ENCODE results near the gene ZNF366. TPM values are rescaled to one million over a fixed set of nuclear protein-coding genes. Genes with fewer than 3 reads are reported as not detected.

Gene ZNF366
- total and polyA plus RNA-seq, 2 of the 13 experiments (the other 11 are each of a cell fraction or from before 2014, with no cell fraction given) = not detected

DNA sequence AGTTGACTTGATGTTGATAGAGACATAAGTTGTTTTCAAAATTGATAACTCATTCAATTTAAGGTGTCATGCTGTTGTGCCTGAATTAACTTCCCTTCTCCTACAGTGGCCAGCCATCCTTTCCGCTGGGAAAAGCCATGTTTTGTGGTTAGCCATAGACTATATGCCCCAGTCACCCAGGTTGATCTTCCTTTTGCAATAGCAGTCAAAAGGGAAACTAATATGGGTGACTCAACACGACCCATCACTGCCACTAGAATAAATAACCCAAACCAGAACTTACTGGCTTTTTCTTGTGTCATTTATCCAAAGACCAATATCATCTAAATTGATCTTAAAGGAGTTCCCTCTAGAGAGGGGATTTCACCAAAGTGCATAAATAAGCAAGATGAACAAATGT lies 99.7 kb downstream of the ZNF366 start:
- ChIA-PET POLR2A (no interaction called here), CTCF (ENCODE audit: low intra/inter-chr PET ratio, low total read pairs) (no interaction called here)
- Histone ChIP-seq H3K27ac (ENCODE audit: extremely low read length, insufficient read depth, low read length) (no peak overlapping the region), H3K4me2 (ENCODE audit: low read depth, low read length) (no peak overlapping the region), H3K4me1 (ENCODE audit: insufficient read depth, low read length) (no peaks in the 10 kb centered on the region), H3K4me3 (replicated peaks in 1 of 3; ENCODE audit: insufficient read depth in 1 of 3, low read depth in 2 of 3, low read length in 3 of 3) (no peak overlapping the region), H3K36me3 (replicated peaks in 1 of 2; ENCODE audit: control insufficient read depth in 1 of 2, insufficient read depth in 2 of 2, low read length in 2 of 2) (no peaks in the 10 kb centered on the region), H4K20me1 (ENCODE audit: insufficient read depth, low read length) (no peaks in the 10 kb centered on the region), H3K79me2 (ENCODE audit: insufficient read depth, low read length) (no peaks in the 10 kb centered on the region), H3K27me3 (ENCODE audit: control insufficient read depth in 1 of 2, insufficient read depth in 2 of 2, low read length in 2 of 2) (peaks cover 0 to 3% of the 10 kb centered on the region in 2 experiments; a peak in 1 of 5 replicates), H2AFZ (ENCODE audit: low read length) (no peak overlapping the region), H3K9me3 (ENCODE audit: low read length) (no peaks in the 10 kb centered on the region), H3K9ac (ENCODE audit: insufficient read depth, low read depth, low read length) (no peak overlapping the region)
- no peak for FAIRE-seq
- WGBS (ENCODE audit: low lambda C conversion rate) = 27% methylated on average over 2 of the region's 2 CpGs
- ATAC-seq = no peak
- in situ Hi-C loops (cut with HindIII; ENCODE audit: extremely low pct_ligation_motif_present, low pct_unique_long_range_greater_than_20kb) = no loop called here
- no peak for TF ChIP-seq EP300 (IDR thresholded peaks at IDR 0.05; ENCODE audit: low read depth in 2 of 2, low read length in 2 of 2)
- TF ChIP-seq EP300 (CRISPR knock-in tag; IDR thresholded peaks at IDR 0.05; ENCODE audit: borderline replicate concordance) = no peak
- no peak for TF ChIP-seq ZNF274 (CRISPR knock-in tag; IDR thresholded peaks at IDR 0.05)
- TF ChIP-seq KAT8 (CRISPR knock-in tag; IDR thresholded peaks at IDR 0.05) = no peak
- TF ChIP-seq ZSCAN22 (CRISPR knock-in tag; IDR thresholded peaks at IDR 0.05) = no peak
- DNase-seq (ENCODE audit: low spot score) = no peak
- intact Hi-C loops (cut with micrococcal nuclease; ENCODE audit: unreplicated experiment) = no loop called here
- no TSS peak for BruUV-seq (replicated peaks)

DNA sequence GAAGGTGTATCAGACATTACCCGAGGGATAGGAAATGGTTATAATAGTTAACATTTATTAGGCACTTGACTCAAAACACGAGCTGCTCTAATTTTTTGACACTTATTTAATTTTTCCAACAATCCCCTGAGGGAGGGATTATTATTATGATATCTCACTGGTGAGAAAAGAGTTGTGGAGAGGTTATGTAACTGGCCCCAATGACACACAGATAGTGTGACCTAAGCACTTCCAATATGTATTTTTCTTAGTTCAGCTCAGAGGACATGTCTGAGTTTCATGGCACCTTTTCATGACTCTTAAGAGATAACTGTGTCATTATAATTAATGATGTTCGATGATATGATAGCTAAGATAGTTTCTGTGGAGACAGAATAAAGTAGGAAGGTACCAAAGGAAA lies 100.1 kb downstream of the ZNF366 start:
- peaks cover 0 to 3% of the 10 kb centered on the region in 2 experiments; a peak in 1 of 5 replicates for H3K27me3 ChIP-seq (ENCODE audit: control insufficient read depth in 1 of 2, insufficient read depth in 2 of 2, low read length in 2 of 2)
- DNase-seq (ENCODE audit: low spot score) (no peak), FAIRE-seq (no peak), ATAC-seq (no peak)
- in situ Hi-C loops (cut with HindIII; ENCODE audit: extremely low pct_ligation_motif_present, low pct_unique_long_range_greater_than_20kb) (no loop called here), intact Hi-C loops (cut with micrococcal nuclease; ENCODE audit: unreplicated experiment) (no loop called here)
- ChIA-PET CTCF (ENCODE audit: low intra/inter-chr PET ratio, low total read pairs) (no interaction called here), POLR2A (no interaction called here)
- no peak overlapping the region for H3K4me2 ChIP-seq (ENCODE audit: low read depth, low read length)
- H3K9me3 ChIP-seq (ENCODE audit: low read length) = peaks cover 3% of the 10 kb centered on the region
- BruUV-seq (replicated peaks) = no TSS peak
- no peaks in the 10 kb centered on the region for H3K36me3 ChIP-seq (replicated peaks in 1 of 2; ENCODE audit: control insufficient read depth in 1 of 2, insufficient read depth in 2 of 2, low read length in 2 of 2)
- no peak overlapping the region for H3K9ac ChIP-seq (ENCODE audit: insufficient read depth, low read depth, low read length)
- H3K27ac ChIP-seq (ENCODE audit: extremely low read length, insufficient read depth, low read length) = no peak overlapping the region
- no peak overlapping the region for H2AFZ ChIP-seq (ENCODE audit: low read length)
- H4K20me1 ChIP-seq (ENCODE audit: insufficient read depth, low read length) = no peaks in the 10 kb centered on the region
- H3K79me2 ChIP-seq (ENCODE audit: insufficient read depth, low read length) = no peaks in the 10 kb centered on the region
- 2% methylated on average over 3 of the region's 3 CpGs for WGBS (ENCODE audit: low lambda C conversion rate)
- H3K4me3 ChIP-seq (replicated peaks in 1 of 3; ENCODE audit: insufficient read depth in 1 of 3, low read depth in 2 of 3, low read length in 3 of 3) = no peak overlapping the region
- H3K4me1 ChIP-seq (ENCODE audit: insufficient read depth, low read length) = no peaks in the 10 kb centered on the region
- TF ChIP-seq NR2F1 (CRISPR knock-in tag; IDR thresholded peaks at IDR 0.05) (no peak), LCORL (IDR thresholded peaks at IDR 0.05) (no peak), LCORL (CRISPR knock-in tag; IDR thresholded peaks at IDR 0.05) (no peak), KLF11 (CRISPR knock-in tag; IDR thresholded peaks at IDR 0.05) (no peak), ZNF652 (CRISPR knock-in tag; IDR thresholded peaks at IDR 0.05; ENCODE audit: borderline replicate concordance, low read depth) (no peak), ZNF431 (CRISPR knock-in tag; IDR thresholded peaks at IDR 0.05; ENCODE audit: borderline replicate concordance, low read depth) (no peak), ZNF720 (CRISPR knock-in tag; IDR thresholded peaks at IDR 0.05) (no peak), SNAI1 (CRISPR knock-in tag; IDR thresholded peaks at IDR 0.05; ENCODE audit: borderline replicate concordance) (no peak)
- TF ChIP-seq, protein P1, sequence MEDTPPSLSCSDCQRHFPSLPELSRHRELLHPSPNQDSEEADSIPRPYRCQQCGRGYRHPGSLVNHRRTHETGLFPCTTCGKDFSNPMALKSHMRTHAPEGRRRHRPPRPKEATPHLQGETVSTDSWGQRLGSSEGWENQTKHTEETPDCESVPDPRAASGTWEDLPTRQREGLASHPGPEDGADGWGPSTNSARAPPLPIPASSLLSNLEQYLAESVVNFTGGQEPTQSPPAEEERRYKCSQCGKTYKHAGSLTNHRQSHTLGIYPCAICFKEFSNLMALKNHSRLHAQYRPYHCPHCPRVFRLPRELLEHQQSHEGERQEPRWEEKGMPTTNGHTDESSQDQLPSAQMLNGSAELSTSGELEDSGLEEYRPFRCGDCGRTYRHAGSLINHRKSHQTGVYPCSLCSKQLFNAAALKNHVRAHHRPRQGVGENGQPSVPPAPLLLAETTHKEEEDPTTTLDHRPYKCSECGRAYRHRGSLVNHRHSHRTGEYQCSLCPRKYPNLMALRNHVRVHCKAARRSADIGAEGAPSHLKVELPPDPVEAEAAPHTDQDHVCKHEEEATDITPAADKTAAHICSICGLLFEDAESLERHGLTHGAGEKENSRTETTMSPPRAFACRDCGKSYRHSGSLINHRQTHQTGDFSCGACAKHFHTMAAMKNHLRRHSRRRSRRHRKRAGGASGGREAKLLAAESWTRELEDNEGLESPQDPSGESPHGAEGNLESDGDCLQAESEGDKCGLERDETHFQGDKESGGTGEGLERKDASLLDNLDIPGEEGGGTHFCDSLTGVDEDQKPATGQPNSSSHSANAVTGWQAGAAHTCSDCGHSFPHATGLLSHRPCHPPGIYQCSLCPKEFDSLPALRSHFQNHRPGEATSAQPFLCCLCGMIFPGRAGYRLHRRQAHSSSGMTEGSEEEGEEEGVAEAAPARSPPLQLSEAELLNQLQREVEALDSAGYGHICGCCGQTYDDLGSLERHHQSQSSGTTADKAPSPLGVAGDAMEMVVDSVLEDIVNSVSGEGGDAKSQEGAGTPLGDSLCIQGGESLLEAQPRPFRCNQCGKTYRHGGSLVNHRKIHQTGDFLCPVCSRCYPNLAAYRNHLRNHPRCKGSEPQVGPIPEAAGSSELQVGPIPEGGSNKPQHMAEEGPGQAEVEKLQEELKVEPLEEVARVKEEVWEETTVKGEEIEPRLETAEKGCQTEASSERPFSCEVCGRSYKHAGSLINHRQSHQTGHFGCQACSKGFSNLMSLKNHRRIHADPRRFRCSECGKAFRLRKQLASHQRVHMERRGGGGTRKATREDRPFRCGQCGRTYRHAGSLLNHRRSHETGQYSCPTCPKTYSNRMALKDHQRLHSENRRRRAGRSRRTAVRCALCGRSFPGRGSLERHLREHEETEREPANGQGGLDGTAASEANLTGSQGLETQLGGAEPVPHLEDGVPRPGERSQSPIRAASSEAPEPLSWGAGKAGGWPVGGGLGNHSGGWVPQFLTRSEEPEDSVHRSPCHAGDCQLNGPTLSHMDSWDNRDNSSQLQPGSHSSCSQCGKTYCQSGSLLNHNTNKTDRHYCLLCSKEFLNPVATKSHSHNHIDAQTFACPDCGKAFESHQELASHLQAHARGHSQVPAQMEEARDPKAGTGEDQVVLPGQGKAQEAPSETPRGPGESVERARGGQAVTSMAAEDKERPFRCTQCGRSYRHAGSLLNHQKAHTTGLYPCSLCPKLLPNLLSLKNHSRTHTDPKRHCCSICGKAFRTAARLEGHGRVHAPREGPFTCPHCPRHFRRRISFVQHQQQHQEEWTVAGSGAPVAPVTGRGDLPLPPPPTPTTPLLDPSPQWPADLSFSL (CRISPR knock-in tag; IDR thresholded peaks at IDR 0.05) = no peak
- TF ChIP-seq, protein P2, sequence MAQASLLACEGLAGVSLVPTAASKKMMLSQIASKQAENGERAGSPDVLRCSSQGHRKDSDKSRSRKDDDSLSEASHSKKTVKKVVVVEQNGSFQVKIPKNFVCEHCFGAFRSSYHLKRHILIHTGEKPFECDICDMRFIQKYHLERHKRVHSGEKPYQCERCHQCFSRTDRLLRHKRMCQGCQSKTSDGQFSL (CRISPR knock-in tag; IDR thresholded peaks at IDR 0.05) = no peak

Data from HepG2 (cell line).